Liver (tissue), 9 donors: Measurements from ENCODE around the gene DBNDD2. TPM values are rescaled to one million over a fixed set of nuclear protein-coding genes. Genes with fewer than 3 reads are reported as not detected.

Experiments used
- DNase-seq: peaks from one replicate; pipeline ENCODE4 v3.0.0-alpha.2; 2017; ENCODE audit warnings: low spot score
- H3K27ac ChIP-seq, 2 donors: one replicate each; pipeline ENCODE4 v1.7.0; 2013; ENCODE audit warnings: inconsistent platforms in 2 of 2, low read length in 2 of 2, control low read depth in 1 of 2, low read depth in 1 of 2, mild to moderate bottlenecking in 1 of 2
- H3K27me3 ChIP-seq, 4 donors: one replicate each; pipeline versions ENCODE4 v1.6.1 to v1.7.0; 2013; ENCODE audit warnings: low read length in 3 of 4, inconsistent platforms in 1 of 4, mild to moderate bottlenecking in 1 of 4, moderate library complexity in 1 of 4; ENCODE audit not compliant: control insufficient read depth in 4 of 4, insufficient read depth in 4 of 4
- H3K36me3 ChIP-seq, 4 donors: one replicate each; pipeline versions ENCODE4 v1.6.1 to v1.7.0; 2013; ENCODE audit warnings: low read length in 3 of 4, mild to moderate bottlenecking in 3 of 4, low read depth in 1 of 4, moderate library complexity in 1 of 4; ENCODE audit not compliant: control insufficient read depth in 4 of 4, insufficient read depth in 3 of 4
- H3K4me1 ChIP-seq, 4 donors: one replicate each; pipeline versions ENCODE4 v1.6.1 to v1.7.0; 2013; ENCODE audit warnings: low read length in 3 of 4, mild to moderate bottlenecking in 3 of 4, moderate library complexity in 1 of 4; ENCODE audit not compliant: control insufficient read depth in 4 of 4, insufficient read depth in 4 of 4
- H3K4me3 ChIP-seq, 3 donors: one replicate each; pipeline versions ENCODE4 v1.6.1 to v1.7.0; 2013; ENCODE audit warnings: low read length in 3 of 3, control low read depth in 1 of 3, low read depth in 1 of 3, mild to moderate bottlenecking in 1 of 3
- H3K9ac ChIP-seq, 2 donors: one replicate each; pipeline ENCODE4 v1.7.0; 2013; ENCODE audit warnings: low read length in 2 of 2, mild to moderate bottlenecking in 2 of 2, moderate library complexity in 2 of 2, control low read depth in 1 of 2, low read depth in 1 of 2
- H3K9me3 ChIP-seq, 4 donors: one replicate each; pipeline versions ENCODE4 v1.6.1 to v1.7.0; 2013; ENCODE audit warnings: low read length in 3 of 4; ENCODE audit not compliant: control insufficient read depth in 4 of 4
- ATF3 ChIP-seq: IDR thresholded peaks from 2 replicates; pipeline ENCODE4 v1.6.1; 2016; ENCODE audit warnings: antibody characterized with exemption
- EGR1 ChIP-seq, 2 donors: IDR thresholded peaks; 2 replicates each; pipeline ENCODE4 v1.6.1; 2016 to 2018; ENCODE audit warnings: antibody characterized with exemption in 2 of 2, low read depth in 2 of 2
- FOXA1 ChIP-seq: IDR thresholded peaks from 2 replicates; pipeline ENCODE4 v1.6.1; 2016; ENCODE audit warnings: antibody characterized with exemption
- FOXA2 ChIP-seq: IDR thresholded peaks from 2 replicates; pipeline ENCODE4 v1.6.1; 2016; ENCODE audit warnings: antibody characterized with exemption
- HNF4A ChIP-seq, 2 donors: conservative IDR thresholded peaks; 2 replicates each; pipeline ENCODE4 v1.6.1; 2016; ENCODE audit warnings: antibody characterized with exemption in 2 of 2, mild to moderate bottlenecking in 2 of 2
- HNF4G ChIP-seq: IDR thresholded peaks from 2 replicates; pipeline ENCODE4 v1.6.1; 2016; ENCODE audit warnings: antibody characterized with exemption
- JUND ChIP-seq, 2 donors: IDR thresholded peaks; 2 replicates each; pipeline ENCODE4 v1.6.1; 2016; ENCODE audit warnings: antibody characterized with exemption in 2 of 2
- NR2F2 ChIP-seq: IDR thresholded peaks from 2 replicates; pipeline ENCODE4 v1.6.1; 2016; ENCODE audit warnings: antibody characterized with exemption
- RXRA ChIP-seq, 2 donors: IDR thresholded peaks; 2 replicates each; pipeline ENCODE4 v1.6.1; 2017 to 2018; ENCODE audit warnings: antibody characterized with exemption in 2 of 2, mild to moderate bottlenecking in 1 of 2
- SP1 ChIP-seq: IDR thresholded peaks from 2 replicates; pipeline ENCODE4 v1.6.1; 2018; ENCODE audit warnings: antibody characterized with exemption, mild to moderate bottlenecking
- TAF1 ChIP-seq: conservative IDR thresholded peaks from 2 replicates; pipeline ENCODE4 v1.6.1; 2016; ENCODE audit warnings: antibody characterized with exemption, mild to moderate bottlenecking
- YY1 ChIP-seq: IDR thresholded peaks from 2 replicates; pipeline ENCODE4 v1.6.1; 2016; ENCODE audit warnings: antibody characterized with exemption, mild to moderate bottlenecking
- WGBS: extraction: QIAGEN DNeasy Blood & Tissue Kit; methylation state at CpG from one replicate; pipeline ENCODE4 v1.1.7; 2013; 5-methylcytosine and 5-hydroxymethylcytosine counted together
- polyA plus RNA-seq, 2 donors: library from polyadenylated mRNA; stranded (reverse) in 1 of 2; unstranded in 1 of 2; fragments of 200-250 nt in 1 of 2; fragments of >200 nt in 1 of 2; fragmentation: Nextera tagmentation in 1 of 2; extraction: Ambion mirVana in 1 of 2; gene quantifications; one replicate each; pipeline versions ENCODE4 v1.2.1 to v1.2.3, GENCODE V29; 2013 to 2015
- total RNA-seq, 2 donors: library from RNA; depleted of rRNA; stranded (reverse); fragments of >200 nt; gene quantifications; one replicate each; pipeline ENCODE4 v1.2.3, GENCODE V29; 2014
- TF ChIP-seq, protein P1 (sequence below): IDR thresholded peaks from 2 replicates; pipeline ENCODE4 v1.6.1; 2016; ENCODE audit warnings: antibody characterized with exemption, mild to moderate bottlenecking
- TF ChIP-seq, protein P2 (sequence below): fragments of 150-350 bp; IDR thresholded peaks from 2 replicates; pipeline ENCODE4 v1.5.1; 2017; ENCODE audit warnings: improper control_type of control experiment, low read depth, low read length; ENCODE audit not compliant: missing input control
- TF ChIP-seq, protein P3 (sequence below): IDR thresholded peaks from 2 replicates; pipeline ENCODE4 v1.6.1; 2016; ENCODE audit warnings: antibody characterized with exemption
- donor health status: healthy.
- donor health status: healthy.
- donor health status: healthy.
- donor health status: healthy.
- donor health status: healthy.

DBNDD2 gene
- total and polyA plus RNA-seq, 4 donors: 2.1 to 4.6 (median 2.7) TPM

DNA sequence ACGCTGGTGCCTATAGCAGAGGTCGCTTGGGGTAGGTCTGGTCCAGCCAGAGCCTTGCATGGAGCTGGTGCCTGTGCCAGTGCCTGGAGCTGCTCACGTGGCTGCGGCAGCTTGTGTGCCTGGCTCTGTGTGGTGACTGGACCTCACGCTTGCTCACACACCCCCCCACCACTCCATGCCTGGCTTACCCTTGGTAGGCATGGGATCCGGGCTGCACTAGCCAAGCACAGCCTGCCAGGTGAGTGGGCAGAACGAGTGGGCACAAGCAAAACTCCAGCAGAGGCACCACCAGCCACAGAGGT lies 13.0 kb upstream of the DBNDD2 start:
- 91% methylated on average over 7 of the region's 7 CpGs for WGBS
- no peak overlapping the region for H3K27ac ChIP-seq
- TF ChIP-seq HNF4A (conservative IDR thresholded peaks at IDR 0.05): no peak
- TF ChIP-seq RXRA (IDR thresholded peaks at IDR 0.05): no peak
- TF ChIP-seq YY1: no peak
- TF ChIP-seq, protein P1, sequence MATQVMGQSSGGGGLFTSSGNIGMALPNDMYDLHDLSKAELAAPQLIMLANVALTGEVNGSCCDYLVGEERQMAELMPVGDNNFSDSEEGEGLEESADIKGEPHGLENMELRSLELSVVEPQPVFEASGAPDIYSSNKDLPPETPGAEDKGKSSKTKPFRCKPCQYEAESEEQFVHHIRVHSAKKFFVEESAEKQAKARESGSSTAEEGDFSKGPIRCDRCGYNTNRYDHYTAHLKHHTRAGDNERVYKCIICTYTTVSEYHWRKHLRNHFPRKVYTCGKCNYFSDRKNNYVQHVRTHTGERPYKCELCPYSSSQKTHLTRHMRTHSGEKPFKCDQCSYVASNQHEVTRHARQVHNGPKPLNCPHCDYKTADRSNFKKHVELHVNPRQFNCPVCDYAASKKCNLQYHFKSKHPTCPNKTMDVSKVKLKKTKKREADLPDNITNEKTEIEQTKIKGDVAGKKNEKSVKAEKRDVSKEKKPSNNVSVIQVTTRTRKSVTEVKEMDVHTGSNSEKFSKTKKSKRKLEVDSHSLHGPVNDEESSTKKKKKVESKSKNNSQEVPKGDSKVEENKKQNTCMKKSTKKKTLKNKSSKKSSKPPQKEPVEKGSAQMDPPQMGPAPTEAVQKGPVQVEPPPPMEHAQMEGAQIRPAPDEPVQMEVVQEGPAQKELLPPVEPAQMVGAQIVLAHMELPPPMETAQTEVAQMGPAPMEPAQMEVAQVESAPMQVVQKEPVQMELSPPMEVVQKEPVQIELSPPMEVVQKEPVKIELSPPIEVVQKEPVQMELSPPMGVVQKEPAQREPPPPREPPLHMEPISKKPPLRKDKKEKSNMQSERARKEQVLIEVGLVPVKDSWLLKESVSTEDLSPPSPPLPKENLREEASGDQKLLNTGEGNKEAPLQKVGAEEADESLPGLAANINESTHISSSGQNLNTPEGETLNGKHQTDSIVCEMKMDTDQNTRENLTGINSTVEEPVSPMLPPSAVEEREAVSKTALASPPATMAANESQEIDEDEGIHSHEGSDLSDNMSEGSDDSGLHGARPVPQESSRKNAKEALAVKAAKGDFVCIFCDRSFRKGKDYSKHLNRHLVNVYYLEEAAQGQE: no peak
- TF ChIP-seq ATF3: no peak
- TF ChIP-seq, protein P2, sequence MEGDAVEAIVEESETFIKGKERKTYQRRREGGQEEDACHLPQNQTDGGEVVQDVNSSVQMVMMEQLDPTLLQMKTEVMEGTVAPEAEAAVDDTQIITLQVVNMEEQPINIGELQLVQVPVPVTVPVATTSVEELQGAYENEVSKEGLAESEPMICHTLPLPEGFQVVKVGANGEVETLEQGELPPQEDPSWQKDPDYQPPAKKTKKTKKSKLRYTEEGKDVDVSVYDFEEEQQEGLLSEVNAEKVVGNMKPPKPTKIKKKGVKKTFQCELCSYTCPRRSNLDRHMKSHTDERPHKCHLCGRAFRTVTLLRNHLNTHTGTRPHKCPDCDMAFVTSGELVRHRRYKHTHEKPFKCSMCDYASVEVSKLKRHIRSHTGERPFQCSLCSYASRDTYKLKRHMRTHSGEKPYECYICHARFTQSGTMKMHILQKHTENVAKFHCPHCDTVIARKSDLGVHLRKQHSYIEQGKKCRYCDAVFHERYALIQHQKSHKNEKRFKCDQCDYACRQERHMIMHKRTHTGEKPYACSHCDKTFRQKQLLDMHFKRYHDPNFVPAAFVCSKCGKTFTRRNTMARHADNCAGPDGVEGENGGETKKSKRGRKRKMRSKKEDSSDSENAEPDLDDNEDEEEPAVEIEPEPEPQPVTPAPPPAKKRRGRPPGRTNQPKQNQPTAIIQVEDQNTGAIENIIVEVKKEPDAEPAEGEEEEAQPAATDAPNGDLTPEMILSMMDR: no peak
- TF ChIP-seq FOXA1: no peak
- H3K27me3 ChIP-seq: no peaks in the 10 kb centered on the region
- no peaks in the 10 kb centered on the region for H3K36me3 ChIP-seq
- DNase-seq: no peak
- peaks cover 0 to 1% (median 0%) of the 10 kb centered on the region in 4 donors for H3K9me3 ChIP-seq
- H3K9ac ChIP-seq: no peak overlapping the region
- H3K4me1 ChIP-seq: no peaks in the 10 kb centered on the region
- no peak overlapping the region for H3K4me3 ChIP-seq

- H3K4me3 ChIP-seq: no peak overlapping the region
- no peaks in the 10 kb centered on the region for H3K36me3 ChIP-seq
- H3K27ac ChIP-seq: no peak overlapping the region
- no peaks in the 10 kb centered on the region for H3K4me1 ChIP-seq
- H3K9me3 ChIP-seq: peaks cover 4 to 7% (median 5%) of the 10 kb centered on the region in 4 donors
- no peaks in the 10 kb centered on the region for H3K27me3 ChIP-seq
- TF ChIP-seq TAF1: no peak
- TF ChIP-seq FOXA1: no peak
- TF ChIP-seq EGR1 (IDR thresholded peaks at IDR 0.05; ENCODE audit: low read depth in 2 of 2): no peak
- no peak for TF ChIP-seq ATF3
- TF ChIP-seq JUND (IDR thresholded peaks at IDR 0.05): no peak
- no peak for TF ChIP-seq FOXA2
- TF ChIP-seq, protein P1: no peak
- no peak for TF ChIP-seq HNF4G
- TF ChIP-seq, protein P3, sequence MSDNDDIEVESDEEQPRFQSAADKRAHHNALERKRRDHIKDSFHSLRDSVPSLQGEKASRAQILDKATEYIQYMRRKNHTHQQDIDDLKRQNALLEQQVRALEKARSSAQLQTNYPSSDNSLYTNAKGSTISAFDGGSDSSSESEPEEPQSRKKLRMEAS: no peak
- TF ChIP-seq HNF4A (conservative IDR thresholded peaks at IDR 0.05): no peak
- TF ChIP-seq SP1: no peak
- TF ChIP-seq YY1: no peak
- TF ChIP-seq RXRA (IDR thresholded peaks at IDR 0.05): no peak
- TF ChIP-seq NR2F2: no peak
- H3K9ac ChIP-seq: no peak overlapping the region
- DNase-seq: no peak
- 98% methylated on average over 1 of the region's 1 CpG for WGBS
Observed at GRCh38 chr20:45399018-45399417, 9.1 kb upstream of the DBNDD2 start.
